C1 segment of cervical spinal cord (tissue), 14 donors: Measurements from ENCODE around the gene TMEM245.

Experiments used
- DNase-seq, 14 donors: peaks; one replicate each; lab custom pipeline; 2025; lab: John Stamatoyannopoulos, UW

TMEM245 gene

DNA sequence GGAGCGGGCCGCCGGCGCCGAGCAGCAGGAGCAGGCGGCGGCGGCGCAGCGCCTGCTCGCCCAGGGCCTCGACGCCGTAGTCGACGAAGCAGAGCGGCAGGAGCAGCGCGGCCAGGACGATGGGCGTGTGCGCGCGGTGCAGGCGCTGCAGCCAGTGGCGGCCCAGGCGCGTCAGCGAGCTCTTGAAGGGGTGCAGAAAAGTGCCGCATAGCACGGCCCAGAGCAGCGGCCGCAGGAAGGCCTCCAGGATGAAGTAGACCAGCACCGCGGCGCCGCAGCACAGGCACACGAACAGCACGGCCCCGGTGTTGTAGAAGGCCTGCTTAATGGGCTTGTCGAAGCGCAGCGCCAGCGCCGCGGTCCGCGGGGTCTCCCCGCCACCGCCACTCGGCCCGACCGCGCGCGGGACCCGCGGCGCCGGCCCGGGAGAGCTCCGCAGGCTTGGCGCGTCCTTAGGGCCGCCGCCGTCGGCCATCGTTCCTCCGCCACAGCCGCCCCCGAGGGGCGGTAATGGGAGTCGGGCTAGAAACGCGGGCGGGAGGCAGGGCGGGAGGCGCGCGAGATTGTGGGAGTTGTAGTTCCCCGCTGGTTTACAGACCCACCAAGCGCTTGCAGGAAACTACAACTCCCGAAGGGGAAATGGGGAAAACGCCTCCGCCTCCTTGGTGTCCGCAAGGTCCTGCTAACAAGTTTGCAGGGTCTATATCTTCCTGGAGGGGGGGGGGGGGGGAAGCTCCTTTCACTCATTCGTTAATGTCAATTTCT is at the start of gene TMEM245:
Gene TMEM245 (minus strand): TSS at position 509 of the 765 bp plus-strand sequence. CDS start 34 bp downstream, at position 475.
- peak; percentile 63 to 99 (median 92) for DNase-seq

DNA sequence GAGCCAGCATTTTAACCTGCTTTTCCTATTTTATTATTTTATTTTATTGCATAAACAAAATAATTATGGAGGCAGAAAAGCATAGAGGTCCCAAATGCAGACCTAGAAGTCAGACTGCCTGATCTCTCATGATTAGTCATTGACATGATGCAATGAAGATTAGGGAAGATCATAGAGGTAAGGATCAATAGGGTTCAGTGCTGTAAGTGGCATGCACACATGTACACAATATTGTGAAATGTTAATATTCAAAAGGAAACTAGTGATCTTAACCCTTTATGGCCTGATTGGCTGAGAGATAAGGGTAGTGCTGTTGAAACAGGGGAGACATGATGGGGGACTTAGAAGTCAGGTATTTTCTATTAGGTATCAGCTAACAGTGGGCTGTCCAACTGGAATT is 48.4 kb upstream of the TMEM245 start:
- no peak for DNase-seq

DNA sequence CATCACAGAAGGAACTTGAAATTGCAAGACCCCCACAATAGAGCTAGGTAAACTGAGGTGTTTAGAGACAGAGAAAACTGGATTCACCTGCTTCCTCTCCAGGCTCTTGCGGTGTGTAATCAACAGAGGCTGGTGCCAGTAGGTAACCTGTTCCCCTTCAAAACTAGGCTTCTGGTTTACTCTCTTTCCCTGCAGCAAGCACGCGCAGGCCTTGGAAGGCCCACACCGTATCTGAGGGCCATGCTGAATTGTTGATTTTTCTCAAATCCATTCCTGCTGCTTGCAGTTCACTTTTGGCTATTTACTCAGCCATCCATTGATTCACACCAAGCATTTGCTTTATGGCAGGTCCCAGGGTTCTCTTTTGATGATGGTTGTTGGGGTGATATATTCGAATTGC is 48.0 kb upstream of the TMEM245 start:
- peak in 1 of 14 donors; percentile 62 for DNase-seq

DNA sequence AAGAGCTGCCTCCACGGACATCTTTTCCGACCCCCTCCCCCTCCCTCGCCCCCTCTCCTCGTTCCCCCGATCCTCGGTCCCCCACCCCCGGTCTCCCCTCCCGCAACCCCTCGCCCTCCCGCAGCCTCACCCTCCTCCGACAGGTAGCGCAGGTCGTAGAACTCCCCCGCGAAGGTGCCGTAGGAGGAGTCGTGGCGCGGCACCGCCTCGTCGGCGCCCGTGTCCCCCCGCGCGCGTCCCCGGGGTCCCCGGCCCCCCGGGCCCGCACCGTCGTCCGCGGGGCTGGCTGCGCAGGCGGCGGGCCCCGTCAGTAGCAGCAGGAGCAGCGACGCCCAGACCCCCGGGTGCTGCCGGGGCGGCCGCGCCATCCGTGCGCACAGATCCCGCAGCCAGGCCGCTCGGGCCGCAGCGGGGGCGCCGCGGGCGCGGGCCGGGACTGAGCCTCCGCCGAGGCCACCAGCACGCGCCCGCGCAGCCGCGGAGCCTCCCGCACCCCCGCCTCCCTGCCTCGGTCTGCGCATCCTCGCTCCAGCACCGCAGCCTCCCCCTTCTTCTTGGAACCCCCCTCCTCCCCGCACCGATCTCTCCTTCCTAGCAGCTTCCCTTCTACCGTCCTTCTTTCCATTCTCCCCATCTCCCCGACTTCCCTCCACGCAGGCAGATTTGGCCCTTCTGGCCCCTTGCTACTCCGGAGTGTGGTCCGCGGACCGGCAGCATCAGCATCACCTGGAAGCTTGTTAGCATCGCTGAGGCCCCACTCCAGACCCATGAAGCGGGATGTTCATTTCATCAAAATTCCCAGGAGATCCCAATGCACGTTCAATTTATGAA is 47.2 kb upstream of the TMEM245 start, which contains the start of gene FRRS1L:
Gene FRRS1L (minus strand): TSS at position 479 of the 831 bp plus-strand sequence. CDS start 111 bp downstream, at position 368.
- DNase-seq: peak in 7 of 14 donors; percentile 5 to 62 (median 25)

DNA sequence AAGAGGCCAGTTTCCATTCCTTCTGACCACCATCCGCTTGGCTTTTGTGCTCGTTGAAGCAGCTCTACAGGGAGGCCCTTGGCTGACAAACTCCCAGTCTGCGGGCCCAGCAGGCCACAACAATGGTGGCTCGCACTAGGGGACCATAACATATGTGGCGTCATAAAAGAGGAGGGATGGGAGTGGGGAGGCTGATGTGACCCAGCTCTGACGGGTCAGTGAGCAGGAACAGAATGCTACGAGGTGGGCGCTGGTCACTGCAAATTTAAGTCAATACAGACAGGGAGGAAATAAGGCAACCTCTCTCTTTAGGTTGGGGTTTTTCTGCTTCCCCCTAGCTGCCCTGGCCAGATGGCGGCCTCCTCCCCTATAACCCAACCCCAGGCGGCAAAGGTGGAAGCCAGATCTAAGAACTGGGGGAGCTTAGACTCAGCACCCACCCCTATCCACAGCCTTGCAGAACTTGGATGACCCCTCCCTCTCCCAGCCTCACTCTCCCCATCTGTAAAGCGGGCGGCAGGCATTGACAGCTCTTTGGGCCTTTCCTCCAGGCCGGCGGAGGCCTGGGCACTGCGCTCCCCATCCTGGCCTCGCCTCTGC is 46.5 kb upstream of the TMEM245 start:
- peak in 3 of 14 donors; percentile 2 to 61 (median 3) for DNase-seq

DNA sequence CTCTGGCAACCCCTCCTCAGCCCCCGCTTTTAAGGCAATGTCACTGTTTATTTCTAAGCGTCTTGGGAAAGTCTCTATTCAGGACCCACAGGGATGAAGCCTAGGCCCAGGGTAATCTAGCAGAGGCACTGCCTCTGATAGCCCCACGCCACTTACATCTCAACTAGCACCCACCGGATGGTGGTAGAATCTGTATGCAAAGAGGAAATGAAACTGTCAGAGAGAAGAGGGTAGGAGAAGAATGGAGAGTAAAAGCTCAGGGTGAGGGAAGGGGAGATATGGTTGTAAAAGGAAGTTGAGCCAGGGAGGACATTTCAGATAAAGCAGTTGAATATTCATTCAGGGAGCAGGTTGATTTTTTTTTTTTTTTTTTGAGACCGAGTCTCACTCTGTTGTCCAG is 44.3 kb upstream of the TMEM245 start:
- no peak for DNase-seq

DNA sequence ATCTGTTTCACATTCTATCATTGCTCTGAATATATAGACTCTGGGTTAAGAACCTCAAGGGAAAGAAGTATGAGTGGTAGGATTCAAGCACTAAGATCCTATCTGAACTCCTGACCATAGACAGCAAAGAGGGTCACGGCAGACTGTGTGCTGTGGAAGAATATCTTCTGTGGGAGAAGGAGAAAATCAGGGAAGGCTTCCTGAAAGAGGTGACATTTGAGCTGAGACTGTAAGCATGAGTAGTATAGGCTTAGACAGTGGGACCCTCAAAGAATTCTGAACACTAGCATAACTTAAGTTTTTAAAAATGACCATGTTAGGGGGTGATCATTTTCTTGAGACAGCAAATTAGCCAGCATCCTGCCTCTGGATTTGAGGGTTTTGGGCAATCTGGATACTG is 43.4 kb upstream of the TMEM245 start:
- DNase-seq: no peak

DNA sequence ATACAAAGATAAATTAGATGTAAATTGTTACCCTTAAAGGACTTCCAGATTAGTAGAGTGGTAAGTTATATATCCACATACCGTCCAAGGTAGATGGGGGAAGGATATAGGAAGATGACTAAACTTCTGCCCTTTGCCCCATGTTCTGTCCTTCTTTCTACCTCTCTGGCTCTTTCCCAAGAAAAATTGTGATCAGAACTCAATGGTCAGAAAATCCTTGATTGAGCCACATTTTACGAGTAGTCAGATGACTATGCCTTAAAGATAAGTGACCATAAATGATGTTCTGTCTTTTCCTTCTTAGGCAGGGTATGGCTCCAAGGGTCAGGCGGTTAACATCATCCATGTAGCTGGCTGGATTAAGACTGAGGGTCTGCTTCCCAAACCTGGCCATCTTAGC is 42.9 kb upstream of the TMEM245 start:
- DNase-seq: no peak

DNA sequence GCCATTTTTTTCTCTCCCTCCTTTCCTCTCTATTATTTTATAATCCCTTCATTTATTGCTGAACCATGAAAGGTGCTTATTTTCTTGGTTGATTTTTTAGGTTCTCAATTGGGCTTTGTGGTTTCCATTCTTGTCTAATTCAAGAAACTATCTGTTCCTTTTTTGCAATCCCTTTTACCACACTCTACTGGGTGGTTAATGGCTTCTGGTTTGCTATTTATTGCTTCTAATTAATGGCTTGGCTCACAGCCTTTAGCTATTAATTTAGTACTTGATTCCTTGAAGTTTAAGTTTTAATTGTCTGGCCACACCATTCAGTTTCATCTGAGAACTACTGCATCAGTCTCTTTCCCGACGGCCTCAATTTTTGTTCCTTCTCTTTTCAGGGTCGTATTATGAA is 41.7 kb upstream of the TMEM245 start:
- DNase-seq: no peak

DNA sequence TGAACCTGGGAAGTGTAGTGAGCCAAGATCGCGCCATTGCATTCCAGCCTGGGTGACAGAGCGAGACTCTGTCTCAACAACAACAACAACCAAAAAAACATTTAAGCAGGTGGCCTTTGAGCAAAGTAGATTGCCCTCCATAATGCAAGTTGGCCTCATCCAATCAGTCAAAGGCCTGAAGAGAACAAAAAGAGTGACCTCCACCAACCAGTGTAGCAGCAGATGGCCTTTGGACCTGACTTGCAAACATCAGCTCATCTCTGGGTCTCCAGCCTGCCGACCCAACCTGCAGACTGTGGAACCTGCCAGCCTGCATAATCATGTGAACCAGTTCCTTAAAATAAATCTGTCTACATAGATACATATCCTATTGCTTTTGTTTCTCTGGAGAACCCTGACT is 39.8 kb upstream of the TMEM245 start:
- DNase-seq: no peak

DNA sequence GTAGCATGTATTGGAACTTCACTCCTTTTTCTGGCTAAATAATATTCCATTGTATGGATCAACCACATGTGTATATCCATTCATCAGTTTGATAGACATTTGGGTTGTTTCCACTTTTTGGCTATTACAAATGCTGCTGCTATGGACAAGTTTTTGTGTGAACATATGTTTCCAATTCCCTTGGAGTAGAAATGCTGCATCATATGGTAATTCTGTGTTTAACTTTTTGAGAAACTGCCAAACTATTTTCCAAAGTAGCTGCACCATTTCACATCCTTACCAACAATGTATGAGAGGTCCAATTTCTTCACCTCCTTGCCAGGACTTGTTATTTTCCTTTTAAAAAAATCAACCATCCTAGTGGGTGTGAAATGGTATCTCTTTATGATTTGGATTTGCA is 38.9 kb upstream of the TMEM245 start:
- no peak for DNase-seq

DNA sequence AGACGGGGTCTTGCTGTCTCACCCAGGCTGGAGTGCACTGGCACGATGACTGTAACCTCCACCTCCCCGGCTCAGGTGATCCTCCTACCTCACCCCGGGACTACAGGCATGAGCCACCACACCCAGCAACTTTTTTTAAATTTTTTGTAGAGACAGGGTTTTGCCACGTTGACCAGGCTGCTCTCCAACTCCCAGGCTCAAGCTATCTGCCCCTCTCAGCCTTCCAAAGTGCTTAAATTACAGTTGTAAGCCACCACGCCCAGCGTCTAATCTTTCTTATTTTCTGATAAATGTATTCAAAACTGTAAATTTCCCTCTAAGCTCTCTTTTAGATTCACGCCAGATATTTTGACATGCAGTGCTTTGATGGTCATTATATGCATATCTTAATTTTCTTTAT is 37.0 kb upstream of the TMEM245 start:
- DNase-seq: no peak

DNA sequence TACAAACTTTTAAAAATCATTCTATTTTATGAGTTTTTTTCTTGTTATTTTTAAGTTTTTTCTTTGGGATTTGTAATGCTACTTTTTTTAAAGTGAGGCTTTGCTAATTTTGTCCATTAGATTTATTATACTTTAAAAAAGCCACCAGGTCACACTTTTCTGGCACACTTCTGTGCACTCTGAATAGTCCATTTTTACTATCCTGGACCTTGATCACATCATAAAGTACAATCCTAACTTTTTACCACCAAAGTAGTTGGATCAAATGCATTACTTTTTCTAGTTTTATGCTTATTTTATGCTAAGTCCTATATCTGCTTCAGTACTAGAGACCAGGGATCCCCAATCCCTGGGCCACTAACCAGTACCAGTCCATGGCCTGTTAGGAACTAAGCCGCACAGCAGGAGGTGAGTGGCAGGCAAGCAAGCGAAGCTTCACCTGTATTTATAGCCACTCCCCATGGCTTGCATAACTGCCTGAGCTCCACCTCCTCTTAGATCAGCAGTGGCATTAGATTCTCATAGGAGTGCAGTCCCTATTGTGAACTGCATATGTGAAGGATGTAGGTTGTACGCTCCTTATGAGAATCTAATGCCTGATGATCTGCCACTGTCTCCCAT is 31.3 kb upstream of the TMEM245 start:
- DNase-seq: no peak

DNA sequence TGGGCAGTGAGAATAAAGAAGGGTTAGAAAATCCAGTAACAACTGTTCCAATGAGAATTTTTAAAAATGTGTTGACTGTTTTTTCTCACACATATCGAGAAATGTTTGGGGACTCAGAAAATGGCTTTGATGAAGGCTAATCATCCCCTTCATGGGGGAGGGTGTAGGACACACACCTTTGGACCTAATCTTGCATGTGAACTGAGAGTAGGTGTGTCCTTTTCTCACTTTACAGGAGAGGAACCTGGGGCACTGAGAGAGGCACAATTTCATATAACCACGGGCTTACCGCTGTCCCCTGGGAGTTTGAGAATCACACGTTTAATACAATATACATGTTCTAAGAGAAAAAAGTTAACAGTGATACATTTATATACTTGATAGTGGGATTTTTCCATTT is 30.0 kb upstream of the TMEM245 start:
- DNase-seq: no peak

DNA sequence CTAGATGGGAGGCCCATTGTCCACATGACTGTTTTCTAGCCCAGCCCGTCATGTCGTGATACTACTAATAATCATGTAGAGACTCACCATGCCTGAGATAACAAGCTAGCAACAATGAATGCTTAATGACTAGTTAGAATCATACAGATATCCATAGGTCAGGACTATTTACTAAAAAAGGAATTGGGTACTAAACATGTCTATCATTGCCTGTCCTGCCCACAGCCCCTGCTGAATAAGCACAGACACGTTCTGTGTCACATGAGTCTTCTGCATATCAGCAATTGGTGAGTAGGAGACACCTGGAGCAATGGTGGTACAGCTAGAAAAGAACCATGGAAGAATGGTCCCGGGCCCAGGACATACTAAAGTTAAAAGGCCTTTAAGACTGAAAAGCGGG is 29.3 kb upstream of the TMEM245 start:
- DNase-seq: no peak

DNA sequence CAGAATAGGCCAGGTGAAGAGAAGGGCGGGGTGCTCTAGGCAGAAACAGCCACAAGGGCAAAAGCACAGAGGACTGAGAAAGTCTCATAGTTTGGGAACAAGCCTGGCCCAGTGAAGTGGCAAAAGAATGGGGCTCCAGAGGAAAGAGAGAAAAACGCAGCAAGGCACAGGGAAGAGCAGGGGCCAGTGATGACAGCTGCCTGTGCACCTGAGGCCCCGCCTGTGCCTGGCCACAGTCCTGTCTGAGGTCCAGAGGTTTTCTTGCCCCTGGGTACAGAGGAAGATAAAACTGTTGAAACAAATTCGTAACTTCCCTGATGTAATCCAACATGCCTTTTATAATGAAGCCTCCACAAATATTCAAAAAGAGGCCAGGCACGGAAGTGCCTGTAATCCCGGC is 25.3 kb upstream of the TMEM245 start:
- no peak for DNase-seq

DNA sequence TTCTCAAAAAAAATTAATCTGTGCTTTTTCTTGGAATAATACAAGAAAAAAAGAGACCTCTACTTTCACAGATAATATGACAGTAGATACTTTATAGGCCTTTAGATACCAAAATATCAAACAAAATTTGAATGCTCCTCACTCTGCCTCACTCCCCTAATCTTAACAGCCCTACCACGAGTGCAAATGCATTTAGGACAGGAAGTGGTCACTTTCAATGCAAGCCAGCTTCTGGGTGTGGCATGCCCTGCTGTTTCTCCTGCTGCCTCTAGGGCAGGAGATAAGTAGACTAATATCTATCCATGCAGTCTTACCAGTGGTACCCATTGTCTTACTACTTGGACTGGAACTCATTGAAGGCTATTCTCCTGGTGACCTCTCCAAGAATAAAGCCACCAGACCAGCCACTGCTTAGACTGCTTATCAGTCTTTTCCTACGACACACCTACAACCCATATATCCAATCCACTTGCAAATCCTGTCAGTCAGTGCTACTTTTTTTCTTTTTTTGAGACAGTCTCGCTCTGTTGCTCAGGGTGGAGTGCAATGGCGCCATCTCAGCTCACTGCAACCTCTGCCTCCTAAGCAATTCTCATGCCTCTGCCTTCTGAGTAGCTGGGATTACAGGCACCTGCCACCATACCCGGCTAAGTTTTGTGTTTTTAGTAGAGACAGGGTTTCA is 24.3 kb upstream of the TMEM245 start:
- no peak for DNase-seq

DNA sequence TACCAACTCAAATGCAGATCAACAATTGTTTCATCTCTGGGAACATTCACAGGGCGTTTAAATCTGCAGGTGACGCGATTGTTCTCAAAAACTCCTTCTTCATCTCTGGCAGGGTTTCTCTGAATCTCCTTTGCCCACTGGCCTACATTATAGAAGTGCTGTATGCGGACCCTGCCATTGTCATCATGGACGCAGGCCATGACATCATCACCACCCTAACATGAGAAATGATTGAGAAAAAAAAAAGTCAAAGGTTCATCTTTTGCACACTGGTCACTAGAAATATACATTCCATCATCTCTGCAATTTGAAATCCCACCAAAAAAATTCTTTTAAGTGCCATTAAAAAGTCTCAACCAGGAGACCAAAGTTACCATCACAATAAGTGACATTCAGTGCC is 21.6 kb upstream of the TMEM245 start:
- no peak for DNase-seq

DNA sequence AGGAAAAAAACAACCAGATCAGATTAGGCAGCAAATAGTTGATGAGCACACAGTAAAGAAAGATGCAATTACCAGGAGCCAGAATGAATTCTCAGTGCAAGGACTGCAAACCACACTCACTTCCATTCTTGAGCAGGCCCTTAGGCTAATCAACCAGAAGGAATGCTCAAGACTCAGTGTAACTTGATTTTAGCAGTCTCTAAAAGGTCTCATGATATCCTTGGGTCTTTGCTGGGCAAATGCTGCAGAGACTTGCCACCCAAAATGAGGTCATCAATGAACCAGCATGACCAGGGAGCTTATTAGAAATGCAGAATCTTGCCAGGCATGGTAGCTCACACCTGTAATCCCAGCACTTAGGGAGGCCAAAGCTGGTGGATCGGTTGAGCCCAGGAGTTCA is 20.1 kb upstream of the TMEM245 start:
- no peak for DNase-seq

DNA sequence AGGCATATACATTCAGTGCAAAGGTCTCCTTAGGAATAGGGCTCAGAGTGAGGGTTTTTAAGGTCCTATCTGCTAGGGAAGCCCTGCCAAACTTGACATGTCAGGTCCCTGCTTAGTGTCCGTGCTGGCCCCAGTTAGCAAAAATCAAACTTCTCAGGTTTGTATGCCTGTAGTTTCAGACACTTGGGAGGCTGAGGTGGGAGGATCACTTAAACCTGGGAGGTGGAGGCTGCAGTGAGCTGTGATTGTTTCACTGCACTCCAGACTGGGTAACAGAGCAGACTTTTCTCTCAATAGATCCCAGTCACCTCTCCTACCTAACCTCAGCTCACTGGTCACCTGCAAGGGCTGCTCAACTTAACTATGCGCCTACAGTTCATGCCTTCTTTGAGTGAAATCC is 18.7 kb upstream of the TMEM245 start:
- DNase-seq: no peak

DNA sequence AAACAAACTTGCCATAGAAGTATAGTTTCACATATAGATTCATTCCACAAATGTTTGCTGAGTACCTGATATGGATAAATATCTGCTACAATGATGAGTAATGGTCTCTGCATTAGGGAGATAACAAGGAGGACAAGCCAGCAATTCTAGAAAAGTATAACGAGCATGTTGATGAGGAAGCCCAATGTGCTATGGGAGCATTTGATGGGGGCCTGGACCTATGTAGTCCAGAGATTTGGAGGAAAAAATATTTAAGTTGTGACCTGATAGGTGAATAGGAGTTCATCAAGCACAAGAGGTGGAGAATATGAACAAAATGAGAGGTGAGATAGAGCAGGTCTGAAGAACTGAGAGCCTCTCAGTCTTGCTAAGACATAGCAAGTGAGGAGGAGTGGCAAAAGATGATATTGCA is 14.4 kb upstream of the TMEM245 start:
- DNase-seq: no peak
